HG02588 (cell line): Measurements from ENCODE around the gene COL9A3.

Source experiments
- ATAC-seq: cut with Tn5 transposase; IDR thresholded peaks from one replicate; pipeline ENCODE4 v1.9.1; 2021; ENCODE audit warnings: mild to moderate bottlenecking, moderate library complexity; ENCODE audit not compliant: unreplicated experiment

The COL9A3 gene

GRCh38 chr20:62876902-62877816 lies 60.3 kb downstream of the COL9A3 start:
- no peak for ATAC-seq

- ATAC-seq, result no peak
Observed at GRCh38 chr20:62878244-62879038, 61.6 kb downstream of the COL9A3 start.

- ATAC-seq, result no peak
Observed at GRCh38 chr20:62879275-62880146, 62.7 kb downstream of the COL9A3 start.

- no peak for ATAC-seq
Observed at GRCh38 chr20:62880147-62880934, 63.5 kb downstream of the COL9A3 start.

GRCh38 chr20:62880935-62881661 lies 64.2 kb downstream of the COL9A3 start:
- ATAC-seq, result no peak

GRCh38 chr20:62881662-62882395 lies 65.0 kb downstream of the COL9A3 start:
- ATAC-seq, result no peak

- no peak for ATAC-seq
Observed at GRCh38 chr20:62882426-62882825, 65.6 kb downstream of the COL9A3 start.

GRCh38 chr20:62884556-62884955 lies 67.7 kb downstream of the COL9A3 start:
- no peak for ATAC-seq

GRCh38 chr20:62885046-62885895 lies 68.4 kb downstream of the COL9A3 start:
- ATAC-seq, result no peak

GRCh38 chr20:62885896-62886708 lies 69.3 kb downstream of the COL9A3 start:
- no peak for ATAC-seq

- ATAC-seq, result no peak
Observed at GRCh38 chr20:62886709-62887058, 69.8 kb downstream of the COL9A3 start.

- no peak for ATAC-seq
Observed at GRCh38 chr20:62887152-62887859, 70.5 kb downstream of the COL9A3 start.

- ATAC-seq, result no peak
Observed at GRCh38 chr20:62887860-62888239, 71.0 kb downstream of the COL9A3 start.

- no peak for ATAC-seq
Observed at GRCh38 chr20:62888406-62888805, 71.6 kb downstream of the COL9A3 start.

GRCh38 chr20:62888910-62889309 lies 72.1 kb downstream of the COL9A3 start:
- ATAC-seq, result no peak

GRCh38 chr20:62889411-62889810 lies 72.6 kb downstream of the COL9A3 start:
- no peak for ATAC-seq

- ATAC-seq, result no peak
Observed at GRCh38 chr20:62889871-62890270, 73.0 kb downstream of the COL9A3 start.
